ENCODE measurements around the gene MAP7D1.
A peak's percentile ranks its signal among the peaks of the same experiment; 100 is the strongest.
"Not testable (repeated sequence)": the region's sequence is repeated elsewhere in the genome, so short reads cannot be mapped to it uniquely, and the experiment has no call there.

Gene MAP7D1

DNA sequence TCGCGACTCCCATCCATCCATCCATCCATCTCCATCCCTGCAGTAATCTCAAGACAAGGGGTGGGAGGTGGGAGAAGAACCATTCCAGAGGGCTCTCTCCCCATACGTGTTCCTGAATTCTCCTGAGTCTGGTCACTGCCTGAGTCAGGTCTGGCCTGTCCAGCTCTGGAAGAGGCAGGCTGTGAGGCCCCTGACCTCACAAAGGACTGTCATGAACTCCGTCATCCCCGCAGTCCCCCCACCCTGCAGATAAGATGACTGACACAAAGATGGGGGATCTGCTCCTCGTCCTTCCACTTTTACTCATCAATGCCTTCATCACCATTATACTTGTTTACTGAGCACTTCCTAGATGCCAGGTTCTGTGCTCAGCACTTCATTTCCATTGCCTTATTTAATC lies 1.6 kb upstream of the MAP7D1 start:
- no peak for DNase-seq

DNA sequence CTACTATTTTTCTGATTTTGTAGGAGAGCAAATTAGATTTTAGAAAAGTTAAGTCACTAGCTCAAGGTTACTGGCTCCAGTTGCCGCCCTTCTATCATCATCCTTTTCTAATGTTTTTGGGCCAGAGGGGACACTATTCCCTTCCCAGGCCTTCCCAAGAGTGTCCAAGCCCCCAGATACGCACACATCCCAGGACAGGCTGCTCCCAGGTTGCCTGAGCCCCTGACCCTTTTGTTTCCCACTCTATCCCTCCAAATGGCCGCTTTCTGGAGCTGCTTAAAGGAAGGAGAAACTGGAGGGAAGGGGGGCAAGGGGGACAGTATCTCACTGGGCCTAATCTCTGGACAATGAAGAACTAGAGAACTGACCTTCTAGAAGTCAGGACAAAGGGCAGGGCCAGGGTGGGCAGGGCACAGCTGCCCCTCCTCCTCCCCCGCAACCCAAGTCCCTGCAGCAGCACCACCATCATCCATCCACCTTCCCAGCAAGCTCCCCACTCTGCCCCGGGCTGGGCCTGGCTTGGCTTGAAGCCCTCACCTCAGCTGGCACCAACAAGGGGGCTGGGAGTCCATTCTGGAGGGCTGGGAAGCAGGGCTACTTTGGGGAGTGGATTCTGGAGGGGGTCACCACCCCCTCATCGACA lies 1.1 kb upstream of the MAP7D1 start:
- no peak for DNase-seq

DNA sequence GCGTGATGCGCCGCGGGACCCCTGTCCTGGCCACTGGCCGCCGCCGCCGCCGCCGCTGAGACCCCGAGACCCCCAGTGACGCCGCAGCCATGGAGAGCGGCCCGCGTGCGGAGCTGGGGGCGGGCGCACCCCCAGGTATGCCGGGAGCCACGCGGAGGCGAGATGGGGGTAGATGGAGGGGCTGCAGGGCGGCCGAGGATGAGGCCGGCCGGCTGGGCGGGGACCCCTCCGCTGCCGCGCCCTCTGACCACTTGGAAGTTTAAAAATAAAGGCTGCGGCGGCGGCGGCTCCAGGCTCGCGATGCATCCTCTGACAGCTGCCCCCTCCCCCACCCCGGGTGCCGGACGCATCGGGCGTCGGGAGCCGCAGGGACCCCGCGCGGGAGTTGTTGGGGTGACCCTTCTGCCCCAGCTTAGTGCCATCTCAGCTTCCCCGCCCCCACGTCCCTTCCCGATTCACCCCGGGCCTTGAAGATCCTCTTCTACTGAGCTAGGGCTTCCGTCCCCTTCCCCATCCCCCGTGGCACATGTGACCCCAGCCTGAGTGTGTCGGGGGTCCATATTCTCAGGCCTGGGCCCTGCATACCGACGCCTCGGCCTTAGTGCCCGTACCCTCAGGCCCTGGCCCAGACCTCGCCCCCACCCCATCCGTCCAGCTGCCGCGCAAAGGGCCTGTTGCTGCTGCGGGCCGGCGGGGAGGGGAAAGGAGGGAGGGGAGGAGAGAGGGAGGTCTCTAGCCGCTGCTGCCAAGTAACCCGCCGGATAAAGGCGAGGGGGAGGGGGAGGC lies 562 bp downstream of the MAP7D1 start:
- peak; percentile 36 for DNase-seq

DNA sequence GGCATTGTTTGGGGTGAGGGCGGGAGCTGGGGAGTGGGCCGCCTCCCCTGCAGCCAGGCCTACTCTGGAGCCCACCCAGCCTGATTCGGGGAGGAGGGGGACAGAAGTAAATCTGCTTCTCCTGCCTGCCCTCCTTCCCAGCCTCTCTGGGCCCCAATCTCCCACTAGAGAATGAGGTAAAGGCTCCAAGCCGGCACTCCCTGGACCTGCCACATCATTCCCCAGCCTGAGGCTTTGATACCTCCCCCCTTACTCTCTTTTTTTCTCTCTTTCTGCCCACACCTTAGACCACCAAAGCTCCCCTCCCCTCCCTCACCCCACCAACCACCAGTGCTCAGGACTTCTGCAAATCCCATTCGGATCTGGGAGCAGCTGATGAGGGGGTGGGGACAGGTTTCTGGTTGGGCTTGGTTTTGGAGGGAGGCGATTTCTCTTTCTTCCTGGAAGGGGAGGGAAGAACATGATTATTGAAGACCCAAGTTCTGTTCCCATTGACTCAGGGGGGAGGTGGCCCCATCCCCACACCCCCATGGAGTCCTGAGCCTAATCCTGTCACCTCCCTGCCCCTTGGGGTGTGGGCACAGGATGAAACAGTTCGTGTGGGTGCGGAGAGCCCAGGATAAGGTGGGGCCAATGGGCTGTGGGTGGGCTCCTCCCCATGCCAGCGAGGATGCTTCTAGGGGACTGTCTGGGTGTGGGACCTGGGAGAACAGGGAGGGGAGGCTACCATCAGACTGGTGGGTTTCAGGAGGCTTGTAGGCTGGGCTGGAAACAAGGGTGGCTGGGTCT lies 1.3 kb downstream of the MAP7D1 start:
- DNase-seq: no peak

DNA sequence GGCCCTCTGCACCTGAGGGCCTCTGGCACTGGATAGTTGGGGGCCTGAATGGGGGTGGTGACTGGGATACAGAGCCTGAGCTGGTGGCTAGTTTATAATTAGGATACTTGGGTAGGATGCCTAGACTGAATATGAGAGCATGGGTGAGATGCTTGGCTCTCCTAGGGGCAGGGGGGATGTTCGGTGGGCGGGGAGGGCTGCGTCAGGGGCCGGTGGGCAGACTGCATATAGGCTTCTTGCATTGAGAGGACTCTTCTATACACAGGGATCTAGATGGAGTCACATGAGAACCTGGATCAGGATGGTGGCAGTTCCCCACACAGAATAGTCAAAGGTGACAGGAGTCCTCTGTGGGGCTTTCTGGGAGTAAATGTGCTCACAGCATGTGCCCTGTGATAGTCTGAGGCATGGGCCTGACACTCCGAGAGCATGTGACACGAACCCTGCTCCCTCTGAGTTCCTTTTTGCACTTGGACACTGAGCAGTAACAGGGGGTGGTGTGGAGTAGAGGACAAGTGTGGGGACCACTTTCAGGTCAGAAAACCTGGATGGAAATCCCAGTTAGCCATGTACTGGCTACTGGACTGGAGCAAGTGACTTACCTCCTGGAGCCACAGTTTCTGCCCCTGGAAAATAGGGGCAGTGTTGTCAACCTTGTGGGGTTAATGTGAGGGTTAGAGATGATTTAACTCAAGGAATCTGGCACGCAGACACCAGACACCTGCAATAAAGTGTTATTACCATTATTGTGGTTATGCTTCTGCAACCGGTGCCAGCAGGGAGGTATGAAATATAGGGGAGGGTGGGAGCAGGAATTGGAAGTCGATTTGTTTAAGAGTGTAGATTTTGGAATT lies 2.2 kb downstream of the MAP7D1 start:
- DNase-seq: no peak

DNA sequence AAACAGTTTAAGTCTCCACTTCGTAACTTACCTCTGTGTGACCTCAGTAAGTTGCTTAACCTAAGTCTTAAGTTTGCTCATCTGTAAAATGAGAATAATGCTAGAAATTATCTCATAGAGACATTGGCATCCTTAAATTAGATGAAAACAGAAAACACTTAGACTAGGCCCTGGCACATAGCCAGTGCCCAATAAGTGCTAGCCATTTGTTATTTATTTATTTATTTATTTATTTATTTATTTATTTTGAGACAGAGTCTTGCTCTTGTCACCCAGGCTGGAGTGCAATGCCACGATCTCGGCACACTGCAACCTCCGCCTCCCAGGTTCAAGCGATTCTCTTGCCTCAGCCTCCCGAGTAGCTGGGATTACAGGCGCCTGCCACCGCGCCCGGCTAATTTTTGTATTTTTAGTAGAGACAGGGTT lies 2.9 kb downstream of the MAP7D1 start:
- not testable (repeated sequence) for DNase-seq

DNA sequence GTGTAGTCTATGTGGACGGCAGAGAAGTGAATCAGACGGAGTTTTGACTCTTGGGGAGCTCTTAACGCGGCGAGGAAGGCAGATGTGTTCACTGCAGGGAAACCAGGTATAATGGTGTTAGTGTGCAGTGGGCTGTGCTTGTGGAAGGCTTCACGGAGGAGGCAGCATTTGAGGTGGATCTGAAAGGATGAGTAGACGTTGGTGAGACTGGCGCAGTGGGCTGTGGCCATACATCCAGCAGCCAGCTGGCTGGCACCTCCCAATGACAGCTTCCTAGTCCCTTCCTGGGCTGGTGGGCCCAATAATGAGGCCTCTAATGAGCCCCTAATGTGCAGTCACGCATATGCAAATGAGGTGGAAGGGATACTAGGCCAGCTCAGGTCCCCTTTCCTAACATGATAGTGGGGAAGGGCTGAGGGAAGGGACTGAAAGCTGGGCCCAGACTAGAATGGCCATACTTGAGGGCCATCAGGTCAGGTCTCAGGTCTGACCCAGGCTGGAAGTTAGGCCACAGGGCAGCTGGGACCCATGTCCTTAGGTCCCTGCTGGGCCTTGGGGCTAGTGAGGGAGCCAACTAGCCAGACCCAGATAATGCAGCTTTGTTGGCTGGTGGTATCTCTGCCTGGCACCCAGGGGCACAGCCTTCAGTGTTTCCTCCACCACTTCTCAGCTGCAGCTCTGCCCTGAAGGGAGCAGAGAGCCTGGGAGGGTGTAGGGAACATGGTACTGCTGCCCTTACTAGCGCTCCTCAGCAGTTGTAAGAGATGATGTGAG lies 3.8 kb downstream of the MAP7D1 start:
- no peak for DNase-seq

DNA sequence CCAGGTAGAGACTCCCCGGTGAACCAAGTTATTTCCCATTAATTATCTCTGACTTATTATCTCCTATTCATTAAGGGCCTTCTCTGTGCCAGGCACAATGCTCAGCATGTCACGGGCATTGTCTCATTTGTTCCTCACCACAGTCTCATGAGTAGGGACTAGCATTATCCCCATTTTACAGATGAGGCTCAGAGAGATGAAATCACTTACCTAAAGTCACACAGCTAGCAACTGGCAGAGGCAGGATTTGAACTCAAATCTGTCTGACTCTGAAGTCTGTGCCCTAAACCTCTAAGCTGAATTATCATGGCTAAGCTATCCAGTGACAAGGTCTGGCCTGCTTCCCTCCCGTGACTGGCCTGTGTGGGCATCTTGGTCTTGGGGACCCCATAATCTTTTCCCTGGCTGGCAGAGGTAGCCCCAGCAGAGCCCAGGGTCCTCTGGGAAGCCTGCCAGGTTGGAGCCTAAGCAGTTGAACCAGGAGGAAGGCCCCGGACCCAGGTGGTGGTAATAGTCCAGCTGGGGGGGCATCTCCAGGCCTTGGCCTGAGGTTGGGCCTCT lies 4.5 kb downstream of the MAP7D1 start:
- no peak for DNase-seq

DNA sequence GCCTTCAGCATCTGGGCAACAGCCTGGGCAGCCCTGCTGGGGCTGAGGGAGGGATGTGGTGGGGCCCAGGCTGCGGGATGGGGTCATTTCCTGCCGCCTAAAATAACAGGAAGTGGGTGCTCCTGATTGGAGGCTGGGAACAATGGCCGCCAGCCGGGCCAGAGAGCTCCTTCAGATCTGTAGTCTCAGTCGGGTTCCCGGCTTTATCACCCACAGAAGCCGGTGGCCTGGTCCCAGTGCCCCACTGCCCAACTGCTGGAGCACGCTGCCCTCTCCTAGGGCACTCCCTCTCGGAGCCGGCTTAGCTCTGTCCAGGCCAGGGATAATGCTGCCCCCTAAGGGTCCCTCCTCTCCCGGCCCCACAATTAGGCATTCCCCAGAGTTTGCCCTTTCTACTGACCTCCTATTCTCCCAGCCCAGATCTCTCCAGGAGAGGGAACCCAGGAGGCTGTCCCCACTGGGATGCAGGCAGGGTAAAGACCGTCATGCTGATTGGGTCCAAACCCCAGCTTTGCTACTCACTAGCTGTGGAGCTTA lies 5.1 kb downstream of the MAP7D1 start:
- DNase-seq: peak; percentile 34

DNA sequence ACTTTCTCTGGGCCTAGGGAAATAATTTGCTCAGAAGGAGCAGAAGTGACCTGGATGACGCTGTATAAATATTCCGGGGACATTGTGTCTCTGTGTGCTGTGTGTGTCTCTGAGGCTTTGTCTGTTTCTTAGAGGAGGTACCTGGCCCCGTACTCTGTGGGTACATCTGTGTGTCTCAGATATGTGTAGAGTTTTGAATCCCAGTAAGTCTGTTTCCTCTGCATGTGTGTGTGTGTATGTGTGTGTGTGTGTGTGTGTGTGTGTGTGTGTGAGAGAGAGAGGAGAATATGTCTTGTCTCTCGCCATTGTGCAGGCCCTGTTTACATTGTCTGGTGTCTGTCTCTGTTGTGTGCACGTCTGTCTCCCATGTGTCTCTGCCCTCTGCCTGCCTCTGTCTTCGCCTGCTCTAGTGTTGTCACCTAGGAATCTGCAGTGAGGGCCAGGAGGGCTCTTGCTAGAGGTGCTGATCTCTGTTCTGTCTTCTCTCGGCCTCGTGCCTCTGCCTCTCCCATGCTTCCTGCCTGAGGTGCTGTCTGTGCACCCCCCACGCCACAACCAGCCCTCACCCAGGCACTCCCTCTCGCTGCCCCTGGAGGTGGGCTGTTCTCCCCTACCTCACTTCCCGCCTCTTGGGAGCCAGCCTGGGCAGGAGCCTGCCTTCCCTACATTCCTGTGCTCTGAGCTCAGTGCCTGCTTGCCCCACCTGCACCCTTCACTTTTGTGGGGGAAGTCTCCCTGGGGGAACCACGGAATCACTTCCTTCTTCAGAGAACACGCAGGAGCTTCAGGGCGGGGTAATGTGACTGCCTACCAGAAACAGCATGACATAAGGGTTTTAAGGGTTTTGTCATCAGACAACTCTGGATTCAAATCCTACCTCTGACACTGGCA lies 5.9 kb downstream of the MAP7D1 start:
- peak; percentile 35 for DNase-seq

DNA sequence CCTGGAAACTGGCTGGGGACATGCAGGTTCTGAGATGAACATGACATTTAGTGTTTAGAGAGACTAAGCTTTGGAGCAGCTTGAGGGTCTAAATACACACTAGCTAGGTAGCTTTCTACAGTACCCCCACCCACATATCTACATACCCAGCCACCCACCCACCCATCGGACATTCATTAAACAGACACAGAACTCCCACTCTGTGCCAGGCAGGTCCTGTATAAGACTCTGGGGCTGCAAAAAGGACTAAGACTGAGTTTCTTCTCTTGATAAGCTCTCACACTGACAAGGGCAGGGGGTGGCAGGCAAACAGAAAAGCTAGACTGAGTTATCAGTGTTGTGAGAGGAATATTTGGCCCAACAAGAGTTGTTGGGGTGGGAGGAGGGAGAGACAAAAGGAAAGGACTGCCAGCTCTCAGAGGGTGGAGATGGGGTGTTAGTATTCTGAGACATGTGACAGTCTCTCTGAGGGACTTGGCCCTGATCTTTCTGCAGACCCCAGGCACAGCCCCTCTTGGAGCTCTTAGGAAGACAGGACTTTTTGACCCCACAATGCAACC lies 6.8 kb downstream of the MAP7D1 start:
- no peak for DNase-seq

DNA sequence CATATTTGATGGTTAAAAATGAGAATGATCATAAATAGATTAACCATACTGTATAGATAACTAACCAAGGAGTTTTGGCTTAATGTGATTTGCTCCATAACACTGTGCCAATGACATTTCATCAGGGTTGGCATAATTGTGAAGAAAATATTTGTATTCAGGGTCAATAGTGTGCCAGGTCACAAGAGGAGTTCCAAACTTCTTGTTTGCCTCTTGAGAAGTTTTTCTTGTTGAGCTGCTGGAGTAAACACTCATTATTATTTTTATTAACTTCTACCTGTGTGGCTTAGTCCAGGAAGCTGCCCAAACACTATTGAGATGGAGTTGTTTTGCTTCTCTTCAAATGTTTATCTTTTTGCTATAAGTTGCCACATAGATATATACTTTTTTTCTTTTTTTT lies 7.5 kb downstream of the MAP7D1 start:
- DNase-seq: no peak

DNA sequence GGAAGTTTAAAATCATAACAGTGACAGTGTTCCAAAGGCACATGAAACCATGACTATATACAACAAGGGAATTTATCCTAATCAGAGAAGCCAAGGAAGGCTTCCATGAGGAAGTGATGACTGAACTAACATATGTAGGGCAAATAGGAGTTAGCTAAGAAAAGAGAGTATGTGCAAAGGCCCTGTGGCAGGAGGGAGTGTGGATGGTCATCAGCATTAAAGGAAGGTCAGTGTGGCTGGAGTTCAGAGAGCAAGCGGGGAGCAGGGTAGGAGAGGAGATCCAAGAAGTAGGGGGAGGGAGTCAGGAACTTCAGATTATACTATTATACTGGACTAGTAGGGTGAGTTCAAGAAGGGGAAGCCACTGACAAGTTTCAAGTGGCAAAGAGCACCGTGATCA lies 8.4 kb downstream of the MAP7D1 start:
- DNase-seq: no peak

DNA sequence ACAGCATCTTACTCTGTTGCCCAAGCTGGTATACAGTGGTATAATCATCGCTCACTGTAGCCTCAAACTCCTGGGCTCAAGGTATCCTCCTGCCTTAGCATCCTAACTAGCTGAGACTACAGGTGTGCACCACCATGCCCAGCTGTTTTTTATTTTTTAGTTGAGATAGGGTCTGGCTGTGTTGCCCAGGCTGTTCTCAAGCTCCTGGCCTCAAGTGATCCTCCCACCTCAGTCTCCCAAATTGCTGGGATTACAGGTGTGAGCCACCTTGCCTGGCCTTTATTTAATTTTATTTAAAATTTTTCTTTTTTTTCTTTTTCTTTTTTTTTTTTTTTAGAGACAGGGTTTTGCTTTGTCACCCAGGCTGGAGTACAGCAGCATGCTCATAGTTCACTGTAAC lies 9.2 kb downstream of the MAP7D1 start:
- no peak for DNase-seq

DNA sequence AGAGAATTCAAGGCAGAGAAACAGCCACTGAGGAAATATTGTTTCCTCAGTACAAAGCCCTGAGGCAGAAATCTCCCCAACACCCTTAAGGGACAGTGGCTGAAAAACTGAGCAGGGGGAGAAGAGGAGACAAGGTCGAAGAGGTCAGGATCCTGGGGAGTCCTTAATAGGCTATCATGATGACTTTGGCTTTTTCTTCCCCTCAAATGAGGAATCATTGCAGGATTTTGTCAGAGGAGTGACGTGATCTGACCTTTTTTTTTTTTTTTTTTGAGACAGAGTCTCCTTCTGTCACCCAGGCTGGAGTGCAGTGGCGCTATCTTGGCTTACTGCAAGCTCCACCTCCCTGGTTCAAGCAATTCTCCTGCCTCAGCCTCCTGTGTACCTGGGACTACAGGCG lies 10.2 kb downstream of the MAP7D1 start:
- no peak for DNase-seq

DNA sequence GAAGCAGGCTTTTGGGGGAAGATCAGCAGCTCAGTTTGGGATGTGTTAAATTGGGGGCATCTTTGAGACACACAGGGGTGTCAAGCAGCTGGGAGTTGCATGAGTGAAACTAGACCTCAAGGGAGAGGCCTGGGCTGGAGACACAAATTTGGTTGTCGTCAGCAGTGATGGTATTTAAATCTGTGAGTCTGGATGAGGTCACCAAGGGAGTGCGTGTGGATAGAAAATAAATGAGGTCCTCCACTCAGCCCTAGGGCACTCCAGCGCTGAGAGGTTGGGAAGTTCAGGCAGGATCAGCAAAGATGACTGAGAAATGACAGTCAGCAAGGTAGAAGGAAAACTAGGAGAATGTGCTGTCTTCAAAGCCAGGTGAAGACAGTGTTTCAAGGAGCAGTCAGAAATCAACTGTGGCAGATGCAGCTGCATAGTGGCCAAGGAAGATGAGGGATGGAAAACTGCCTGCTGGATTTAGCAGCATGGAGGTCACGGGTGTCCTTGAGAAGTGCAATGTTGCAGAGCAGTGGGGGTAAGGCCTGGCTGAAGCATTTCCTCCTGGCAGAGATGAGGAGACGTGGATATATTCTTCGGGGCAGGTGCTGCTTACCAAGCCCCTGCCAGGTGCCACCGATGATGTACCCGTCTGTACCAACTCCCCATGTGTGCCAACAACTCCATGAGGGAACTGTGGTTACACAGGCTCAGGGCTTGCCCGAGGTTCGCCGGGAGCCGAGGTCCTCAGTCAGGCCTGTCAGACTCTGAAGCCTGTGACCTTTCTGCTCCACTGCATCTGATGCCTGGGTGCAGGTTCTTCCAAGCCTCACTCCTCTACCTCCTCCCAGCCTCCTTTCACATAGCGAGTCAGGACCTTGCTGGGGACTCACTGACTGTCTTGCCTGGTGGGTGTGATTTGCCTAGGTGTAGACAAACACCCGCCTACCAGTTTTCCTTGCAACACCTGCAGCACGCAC lies 11.3 kb downstream of the MAP7D1 start:
- no peak for DNase-seq

DNA sequence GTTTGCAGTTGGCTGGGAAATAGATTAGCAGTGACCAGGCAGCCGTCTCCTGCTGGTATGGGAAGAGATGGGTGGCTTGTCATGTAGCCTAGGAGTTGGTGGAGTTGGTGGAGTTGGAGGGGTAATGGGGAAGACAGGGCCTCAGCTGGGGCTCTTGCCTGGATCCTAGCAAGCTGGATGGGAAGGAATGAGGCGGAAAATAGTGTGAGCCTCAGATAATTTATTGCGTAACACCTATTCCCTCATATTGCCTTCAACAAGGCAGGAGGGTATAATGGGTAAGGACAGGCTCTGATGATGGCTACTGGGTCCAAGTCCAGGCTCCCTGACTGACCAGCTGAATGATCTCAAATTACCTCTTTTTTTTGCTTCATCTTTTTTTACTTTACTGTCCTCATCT lies 12.6 kb downstream of the MAP7D1 start:
- no peak for DNase-seq

DNA sequence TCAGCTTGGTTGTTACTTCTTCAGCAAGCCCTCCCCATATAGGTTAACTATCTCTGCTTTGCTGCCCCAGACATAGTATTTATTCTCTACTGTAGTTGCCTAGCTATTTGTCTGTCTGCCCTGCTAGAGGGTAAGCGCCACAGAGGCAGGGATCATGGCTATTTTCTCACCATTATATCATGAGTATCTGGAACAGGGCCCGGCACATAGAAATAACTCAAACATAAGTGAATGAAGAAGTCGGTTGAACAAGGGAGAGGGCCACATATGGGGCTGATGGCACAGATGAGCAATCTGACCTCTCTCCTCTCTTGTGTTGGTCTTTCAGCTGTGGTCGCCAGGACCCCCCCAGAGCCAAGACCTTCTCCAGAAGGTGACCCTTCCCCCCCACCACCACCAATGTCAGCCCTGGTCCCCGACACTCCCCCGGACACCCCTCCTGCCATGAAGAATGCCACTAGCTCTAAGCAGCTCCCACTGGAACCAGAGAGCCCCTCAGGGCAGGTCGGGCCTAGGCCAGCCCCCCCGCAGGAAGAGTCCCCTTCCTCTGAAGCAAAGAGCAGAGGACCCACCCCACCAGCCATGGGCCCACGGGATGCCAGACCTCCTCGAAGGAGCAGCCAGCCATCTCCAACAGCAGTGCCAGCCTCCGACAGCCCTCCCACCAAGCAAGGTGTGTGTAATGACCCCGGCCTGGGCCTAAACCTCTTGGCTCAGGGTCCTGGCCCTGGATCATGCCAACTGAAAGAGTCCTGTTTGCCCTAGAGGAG lies 14.9 kb downstream of the MAP7D1 start:
- no peak for DNase-seq

All from effector CD8-positive, alpha-beta T cell (primary cell).